Mononuclear cell (primary cell): ENCODE measurements around the gene GTF2IRD1. TPM values are rescaled to one million over a fixed set of nuclear protein-coding genes. Genes with fewer than 3 reads are reported as not detected.
A peak's percentile ranks its signal among the peaks of the same experiment; 100 is the strongest.
"Not testable (repeated sequence)": the region's sequence is repeated elsewhere in the genome, so short reads cannot be mapped to it uniquely, and the experiment has no call there.

Experiments
- H3K27me3 ChIP-seq: 2 replicates; pipeline ENCODE4 v1.6.0; 2011; ENCODE audit warnings: low read length, control low read depth; ENCODE audit not compliant: insufficient read depth
- H3K4me1 ChIP-seq: 2 replicates; pipeline ENCODE4 v1.5.1; 2011; ENCODE audit warnings: mild to moderate bottlenecking, low read length, control low read depth; ENCODE audit not compliant: insufficient read depth
- H3K4me3 ChIP-seq: 2 replicates; pipeline ENCODE4 v1.5.1; 2011; ENCODE audit warnings: mild to moderate bottlenecking, low read length, moderate library complexity
- H3K9me3 ChIP-seq: 2 replicates; pipeline ENCODE4 v1.5.1; 2011; ENCODE audit warnings: low read depth, mild to moderate bottlenecking, control low read depth, low read length
- total RNA-seq: library from RNA; depleted of rRNA; stranded (reverse); fragments of >200 nt; gene quantifications from one replicate; pipeline ENCODE4 v1.2.3, GENCODE V29; 2012

Gene GTF2IRD1
- total RNA-seq, 1 donor: 0.21 TPM

DNA sequence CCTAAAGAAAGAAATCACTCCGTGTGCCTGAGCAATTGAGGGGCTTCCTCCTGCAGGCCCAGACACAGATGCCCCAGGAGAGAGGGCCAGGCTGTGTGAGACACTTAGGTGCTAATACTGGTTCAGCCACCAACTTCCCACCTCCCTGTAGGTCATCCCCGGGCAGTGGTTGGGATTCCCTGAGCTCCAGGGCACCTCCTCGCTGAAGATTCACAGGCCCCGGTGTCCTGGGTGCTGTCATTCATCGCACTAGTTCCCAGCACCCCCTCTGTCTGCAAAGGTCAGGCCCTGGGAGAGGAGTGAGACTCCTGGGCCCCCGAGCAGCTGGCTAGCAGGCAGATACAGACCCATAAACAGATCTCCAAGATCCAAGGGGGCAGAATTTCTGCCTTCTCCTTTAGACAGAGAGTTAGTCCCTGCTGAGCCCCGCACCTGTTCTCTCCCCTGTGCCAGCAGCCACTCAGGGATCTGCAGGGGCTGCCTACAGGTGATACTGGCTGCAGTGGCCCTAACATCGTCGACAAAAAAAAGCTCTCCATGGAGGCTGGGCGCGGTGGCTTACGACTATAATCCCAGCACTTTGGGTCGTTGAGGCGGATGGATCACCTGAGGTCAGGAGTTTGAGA, 165.6 kb downstream of the GTF2IRD1 start:
- Histone ChIP-seq H3K4me1 (peaks cover 23% of the 10 kb centered on the region), H3K9me3 (no peaks in the 10 kb centered on the region), H3K27me3 (no peaks in the 10 kb centered on the region), H3K4me3 (no peak overlapping the region)

DNA sequence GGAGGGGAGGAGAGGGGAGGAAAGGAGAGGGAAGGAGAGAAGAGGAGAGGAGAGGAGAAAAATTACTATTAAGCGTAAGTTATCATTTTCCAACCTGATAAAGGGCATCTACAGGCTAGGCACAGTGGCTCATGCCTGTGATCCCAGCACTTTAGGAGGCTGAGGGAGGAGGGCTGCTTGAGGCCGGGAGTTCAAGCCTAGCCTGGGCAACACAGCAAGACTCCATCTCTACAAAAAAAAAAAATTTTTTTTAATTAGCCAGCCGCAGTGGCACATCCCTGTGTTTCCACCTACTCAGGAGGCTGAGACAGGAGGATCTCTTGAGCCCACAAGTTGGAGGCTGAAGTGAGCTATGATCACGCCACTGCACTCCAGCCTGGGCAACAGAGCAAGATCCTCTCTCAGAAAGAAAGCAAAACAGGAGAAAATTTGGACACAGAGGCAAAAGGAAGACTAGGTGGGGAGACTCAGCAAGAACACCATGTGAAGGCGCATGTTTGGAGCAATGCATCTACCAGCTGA, 168.6 kb downstream of the GTF2IRD1 start:
- Histone ChIP-seq H3K4me3 (no peak overlapping the region), H3K4me1 (peaks cover 9% of the 10 kb centered on the region), H3K27me3 (no peaks in the 10 kb centered on the region), H3K9me3 (no peaks in the 10 kb centered on the region)

GRCh38 chr7:74623135-74623534, 169.4 kb downstream of the GTF2IRD1 start:
- Histone ChIP-seq H3K4me1 (peaks cover under 1% of the 10 kb centered on the region), H3K4me3 (no peak overlapping the region), H3K27me3 (no peaks in the 10 kb centered on the region), H3K9me3 (no peaks in the 10 kb centered on the region)

GRCh38 chr7:74625446-74625845, 171.7 kb downstream of the GTF2IRD1 start:
- no peaks in the 10 kb centered on the region for H3K9me3 ChIP-seq
- no peaks in the 10 kb centered on the region for H3K27me3 ChIP-seq
- H3K4me1 ChIP-seq: no peaks in the 10 kb centered on the region
- H3K4me3 ChIP-seq: no peak overlapping the region

GRCh38 chr7:74627661-74628411, 174.1 kb downstream of the GTF2IRD1 start:
- Histone ChIP-seq H3K9me3 (no peaks in the 10 kb centered on the region), H3K4me3 (no peak overlapping the region), H3K4me1 (no peaks in the 10 kb centered on the region), H3K27me3 (no peaks in the 10 kb centered on the region)

DNA sequence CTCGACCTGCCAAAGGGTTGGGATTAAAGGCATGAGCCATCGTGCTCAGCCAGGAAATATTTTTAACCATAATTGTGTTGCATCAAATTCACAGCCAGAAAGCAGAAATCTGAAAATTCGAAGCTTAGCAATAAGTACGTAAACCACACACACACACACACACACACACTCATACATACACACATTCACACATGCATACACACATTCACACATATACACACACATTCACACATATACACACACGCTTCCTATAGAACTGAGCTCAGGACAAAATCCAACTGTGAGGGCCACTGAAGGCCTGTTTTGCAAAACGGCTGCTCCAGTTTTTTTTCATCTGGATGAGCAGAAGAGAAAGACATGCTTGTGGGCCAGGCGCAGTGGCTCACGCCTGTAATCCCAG, 178.8 kb downstream of the GTF2IRD1 start:
- Histone ChIP-seq H3K4me1 (no peaks in the 10 kb centered on the region), H3K9me3 (no peaks in the 10 kb centered on the region)

DNA sequence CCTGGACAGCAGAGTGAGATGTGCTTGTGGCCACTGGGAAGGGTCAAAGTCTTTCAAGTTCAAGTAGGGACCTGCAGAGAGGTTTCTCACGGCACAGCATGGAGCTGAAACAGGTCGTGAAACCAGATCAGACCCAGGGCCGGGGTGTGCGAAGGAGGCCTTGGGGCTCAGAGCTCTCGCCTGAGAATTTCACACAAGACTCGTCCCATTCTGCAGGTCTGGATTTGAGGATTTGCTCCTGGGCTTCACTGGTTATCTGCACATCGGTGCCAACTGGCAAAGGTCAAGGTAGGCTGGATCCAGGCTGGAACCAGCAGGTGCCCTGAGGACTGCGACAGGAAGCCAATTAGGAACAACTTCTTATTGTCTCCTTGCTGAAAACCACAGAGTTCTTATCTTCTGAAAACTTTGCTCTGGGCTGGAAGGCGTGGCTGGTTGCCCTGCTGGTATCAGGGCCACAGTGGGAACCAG, 179.8 kb downstream of the GTF2IRD1 start:
- Histone ChIP-seq H3K4me1 (no peaks in the 10 kb centered on the region), H3K4me3 (no peak overlapping the region), H3K27me3 (no peaks in the 10 kb centered on the region), H3K9me3 (no peaks in the 10 kb centered on the region)

More for the DNA sequence above, 178.8 kb downstream of the GTF2IRD1 start:
- Histone ChIP-seq H3K4me3 (no peak overlapping the region), H3K27me3 (no peaks in the 10 kb centered on the region)

- Histone ChIP-seq H3K4me1 (peaks cover 8% of the 10 kb centered on the region), H3K4me3 (no peak overlapping the region), H3K27me3 (no peaks in the 10 kb centered on the region), H3K9me3 (no peaks in the 10 kb centered on the region)
Observed at GRCh38 chr7:74637745-74638144, 184.0 kb downstream of the GTF2IRD1 start.

DNA sequence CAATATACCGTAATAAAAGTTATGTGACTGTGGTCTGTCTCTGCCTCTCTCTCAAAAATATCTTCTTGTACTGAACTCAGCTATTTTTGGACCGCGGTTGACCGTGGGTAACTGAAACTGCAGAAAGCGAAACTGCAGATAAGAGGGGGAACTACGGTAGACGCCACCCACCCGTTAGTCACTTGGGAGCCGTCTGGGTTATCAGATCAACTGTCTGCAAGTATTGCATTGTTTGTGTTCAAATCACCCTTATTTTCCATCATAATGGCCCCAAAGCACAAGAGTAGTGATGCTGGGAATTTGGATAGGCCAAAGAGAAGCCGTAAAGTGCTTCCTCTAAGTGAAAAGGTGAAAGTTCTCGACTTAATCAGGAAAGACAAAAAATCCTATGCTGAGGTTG, 196.3 kb downstream of the GTF2IRD1 start:
- H3K27me3 ChIP-seq, H3K9me3 ChIP-seq: not testable (repeated sequence)
- H3K4me1 ChIP-seq: peaks cover 21% of the 10 kb centered on the region
- peak overlapping the region; percentile 33 for H3K4me3 ChIP-seq

GRCh38 chr7:74650493-74651132, 196.9 kb downstream of the GTF2IRD1 start:
- Histone ChIP-seq H3K4me1 (peaks cover 25% of the 10 kb centered on the region), H3K4me3 (peak overlapping the region; percentile 33)
- H3K27me3 ChIP-seq, H3K9me3 ChIP-seq: not testable (repeated sequence)

GRCh38 chr7:74651133-74651504, 197.4 kb downstream of the GTF2IRD1 start:
- not testable (repeated sequence) for H3K9me3 ChIP-seq, H3K4me3 ChIP-seq, H3K27me3 ChIP-seq
- H3K4me1 ChIP-seq: peaks cover 30% of the 10 kb centered on the region

Other genes starting within 250 kb of the GTF2IRD1 start
- 32.5 TPM for gene LAT2, start 243.9 kb upstream of the GTF2IRD1 start, total RNA-seq
- 11.3 TPM for gene RFC2, start 199.5 kb upstream of the GTF2IRD1 start, total RNA-seq
- gene CLIP2, start 164.5 kb upstream of the GTF2IRD1 start, total RNA-seq: 11.9 TPM
- gene GTF2I, start 203.8 kb downstream of the GTF2IRD1 start, total RNA-seq: 113 TPM